SK-N-SH (cell line): ENCODE results near the gene BCAS3. TPM values are rescaled to one million over a fixed set of nuclear protein-coding genes. Genes with fewer than 3 reads are reported as not detected.

ENCODE experiments used
- CHD2 ChIP-seq: fragments of 150-350 bp; IDR thresholded peaks from 2 replicates; pipeline ENCODE4 v1.6.1; 2018; ENCODE audit warnings: low read length; ENCODE audit not compliant: partially characterized antibody
- CTCF ChIP-seq: fragments of 200-600 bp; sonication (generic); IDR thresholded peaks from 2 replicates; pipeline ENCODE4 v1.6.1; 2017; ENCODE audit warnings: antibody characterized with exemption, mild to moderate bottlenecking, moderate library complexity
- EZH2phosphoT487 ChIP-seq: fragments of 200-600 bp; sonication (generic); IDR thresholded peaks from 2 replicates; pipeline ENCODE4 v1.6.1; 2017; ENCODE audit warnings: low read depth, mixed run types, mild to moderate bottlenecking, antibody characterized with exemption, moderate library complexity, borderline replicate concordance
- JUND ChIP-seq: IDR thresholded peaks from 2 replicates; pipeline ENCODE4 v1.4.0; 2012
- MAX ChIP-seq: IDR thresholded peaks from 2 replicates; pipeline ENCODE4 v1.4.0; 2012; ENCODE audit warnings: low read depth
- MXI1 ChIP-seq: IDR thresholded peaks from 2 replicates; pipeline ENCODE4 v1.6.1; 2012; ENCODE audit warnings: mild to moderate bottlenecking, low read depth, low read length, improper control_type of control experiment
- NRF1 ChIP-seq: IDR thresholded peaks from 2 replicates; pipeline ENCODE4 v1.6.1; 2012; ENCODE audit warnings: low read depth, mild to moderate bottlenecking, low read length
- PBX3 ChIP-seq: IDR thresholded peaks from 2 replicates; pipeline ENCODE4; 2012
- RAD21 ChIP-seq: IDR thresholded peaks from 2 replicates; pipeline ENCODE4 v1.6.1; 2012; ENCODE audit warnings: mild to moderate bottlenecking, low read length
- RCOR1 ChIP-seq: fragments of 150-350 bp; IDR thresholded peaks from 2 replicates; pipeline ENCODE4 v1.6.1; 2017; ENCODE audit warnings: antibody characterized with exemption, low read length
- REST ChIP-seq: IDR thresholded peaks from 2 replicates; pipeline ENCODE4 v1.6.1; 2012; ENCODE audit warnings: mild to moderate bottlenecking, low read depth, low read length, moderate library complexity
- RFX5 ChIP-seq: IDR thresholded peaks from 2 replicates; pipeline ENCODE4 v1.6.1; 2012; ENCODE audit warnings: mild to moderate bottlenecking, improper control_type of control experiment, low read length
- RXRA ChIP-seq: IDR thresholded peaks from 2 replicates; pipeline ENCODE4 v1.4.0; 2012; ENCODE audit warnings: low read depth, mild to moderate bottlenecking, borderline replicate concordance
- SMC3 ChIP-seq: IDR thresholded peaks from 2 replicates; pipeline ENCODE4 v1.6.1; 2012; ENCODE audit warnings: low read depth, low read length, improper control_type of control experiment
- TAF1 ChIP-seq: IDR thresholded peaks from 2 replicates; pipeline ENCODE4 v1.6.1; 2012; ENCODE audit warnings: low read depth, mild to moderate bottlenecking, low read length, moderate library complexity, borderline replicate concordance
- TCF12 ChIP-seq: IDR thresholded peaks from 2 replicates; pipeline ENCODE4 v1.4.0; 2012
- TEAD4 ChIP-seq: IDR thresholded peaks from 2 replicates; pipeline ENCODE4 v1.4.0; 2012; ENCODE audit warnings: mild to moderate bottlenecking, borderline replicate concordance; ENCODE audit not compliant: insufficient read depth
- USF1 ChIP-seq: IDR thresholded peaks from 2 replicates; pipeline ENCODE4 v1.4.0; 2012; ENCODE audit warnings: low read depth, borderline replicate concordance
- polyA plus RNA-seq, 3 experiments: library from polyadenylated mRNA; depleted of rRNA; stranded (reverse); fragments of >200 nt; gene quantifications; 2 replicates each; pipeline ENCODE4 v1.2.3, GENCODE V29; 2012

The BCAS3 gene
- polyA plus RNA-seq, 1 of the 3 experiments (the other 2 are of a cell fraction), result 5.9 TPM

- TF ChIP-seq REST (no peak), PBX3 (0 out of 2 replicates have a peak, but pooled peaks have one; percentile 3), RAD21 (peak; percentile 38), RXRA (no peak), TAF1 (no peak), JUND (no peak), NRF1 (no peak), MXI1 (no peak), TEAD4 (no peak), CTCF (peak; percentile 34; the same call in 1 of the 2 replicates), TCF12 (no peak), RCOR1 (no peak), SMC3 (no peak), RFX5 (no peak), CHD2 (no peak), USF1 (no peak), EZH2phosphoT487 (no peak), MAX (no peak)
These were observed 733.9 kb downstream of the BCAS3 start (continued) for GRCh38 chr17:61411261-61412142.
